Measurements from ENCODE around the gene VGLL1. TPM values are rescaled to one million over a fixed set of nuclear protein-coding genes. Genes with fewer than 3 reads are reported as not detected.

Gene VGLL1
- total and polyA plus RNA-seq, 8 donors = 2.2 to 10.5 (median 8.3) TPM; not detected in 1

DNA sequence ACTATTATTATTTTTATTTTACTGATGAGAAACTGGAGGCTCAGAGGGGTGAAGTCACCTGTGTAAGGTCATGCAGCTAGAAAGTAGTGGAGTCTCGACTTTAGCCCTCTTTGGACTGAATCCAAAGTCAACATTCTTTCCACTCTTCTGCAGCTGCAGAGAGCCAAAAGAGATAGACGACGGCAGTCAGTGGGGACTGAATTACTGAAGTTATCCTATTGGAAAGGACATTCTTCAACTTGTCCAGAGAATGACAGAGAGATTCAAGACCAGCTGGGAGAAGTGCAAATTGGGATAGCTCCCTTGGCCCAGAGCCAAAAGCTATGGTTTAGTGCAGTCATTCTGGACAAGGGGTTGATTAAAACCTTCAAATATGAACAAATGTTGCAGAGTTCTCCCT lies 42.5 kb downstream of the VGLL1 start:
- Histone ChIP-seq H3K9me3 (no peaks in the 10 kb centered on the region), H3K27ac (no peak overlapping the region), H3K36me3 (no peaks in the 10 kb centered on the region), H3K4me3 (no peak overlapping the region), H3K27me3 (no peaks in the 10 kb centered on the region), H3K4me1 (no peaks in the 10 kb centered on the region)
- DNase-seq (no peak), ATAC-seq (no peak)
- TF ChIP-seq, protein P1, sequence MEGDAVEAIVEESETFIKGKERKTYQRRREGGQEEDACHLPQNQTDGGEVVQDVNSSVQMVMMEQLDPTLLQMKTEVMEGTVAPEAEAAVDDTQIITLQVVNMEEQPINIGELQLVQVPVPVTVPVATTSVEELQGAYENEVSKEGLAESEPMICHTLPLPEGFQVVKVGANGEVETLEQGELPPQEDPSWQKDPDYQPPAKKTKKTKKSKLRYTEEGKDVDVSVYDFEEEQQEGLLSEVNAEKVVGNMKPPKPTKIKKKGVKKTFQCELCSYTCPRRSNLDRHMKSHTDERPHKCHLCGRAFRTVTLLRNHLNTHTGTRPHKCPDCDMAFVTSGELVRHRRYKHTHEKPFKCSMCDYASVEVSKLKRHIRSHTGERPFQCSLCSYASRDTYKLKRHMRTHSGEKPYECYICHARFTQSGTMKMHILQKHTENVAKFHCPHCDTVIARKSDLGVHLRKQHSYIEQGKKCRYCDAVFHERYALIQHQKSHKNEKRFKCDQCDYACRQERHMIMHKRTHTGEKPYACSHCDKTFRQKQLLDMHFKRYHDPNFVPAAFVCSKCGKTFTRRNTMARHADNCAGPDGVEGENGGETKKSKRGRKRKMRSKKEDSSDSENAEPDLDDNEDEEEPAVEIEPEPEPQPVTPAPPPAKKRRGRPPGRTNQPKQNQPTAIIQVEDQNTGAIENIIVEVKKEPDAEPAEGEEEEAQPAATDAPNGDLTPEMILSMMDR (IDR thresholded peaks at IDR 0.05) = no peak
- intact Hi-C loops (cut with DNase I) = no loop called here

DNA sequence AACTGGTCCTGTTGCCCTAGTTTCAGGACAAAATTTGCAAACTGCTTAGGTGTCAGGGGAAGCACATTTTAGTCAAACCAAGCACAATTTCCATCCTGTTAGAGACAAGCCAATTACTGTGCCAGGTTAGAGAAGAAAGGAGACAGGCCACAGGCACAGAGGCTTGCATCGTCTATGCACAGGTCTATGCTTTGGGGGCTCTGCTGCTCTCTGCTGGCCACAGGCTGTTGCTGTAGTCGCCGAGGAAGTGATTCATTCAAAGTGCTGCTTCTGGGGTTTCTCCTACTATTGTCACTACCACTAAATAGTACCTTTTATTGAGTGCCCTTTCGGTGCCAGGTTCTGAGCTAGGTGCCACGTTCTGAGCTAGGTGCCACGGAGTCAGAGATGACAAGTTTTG lies 45.5 kb downstream of the VGLL1 start:
- H3K9me3 ChIP-seq = no peaks in the 10 kb centered on the region
- DNase-seq (peak; percentile 13 to 44 (median 34)), ATAC-seq (peak; percentile 94)
- intact Hi-C loops (cut with DNase I) = no loop called here
- H3K27me3 ChIP-seq = no peaks in the 10 kb centered on the region
- H3K4me3 ChIP-seq = no peak overlapping the region
- H3K36me3 ChIP-seq = no peaks in the 10 kb centered on the region
- TF ChIP-seq, protein P1 (IDR thresholded peaks at IDR 0.05) = peak; percentile 41 to 55
- H3K4me1 ChIP-seq = no peaks in the 10 kb centered on the region
- H3K27ac ChIP-seq = no peak overlapping the region

DNA sequence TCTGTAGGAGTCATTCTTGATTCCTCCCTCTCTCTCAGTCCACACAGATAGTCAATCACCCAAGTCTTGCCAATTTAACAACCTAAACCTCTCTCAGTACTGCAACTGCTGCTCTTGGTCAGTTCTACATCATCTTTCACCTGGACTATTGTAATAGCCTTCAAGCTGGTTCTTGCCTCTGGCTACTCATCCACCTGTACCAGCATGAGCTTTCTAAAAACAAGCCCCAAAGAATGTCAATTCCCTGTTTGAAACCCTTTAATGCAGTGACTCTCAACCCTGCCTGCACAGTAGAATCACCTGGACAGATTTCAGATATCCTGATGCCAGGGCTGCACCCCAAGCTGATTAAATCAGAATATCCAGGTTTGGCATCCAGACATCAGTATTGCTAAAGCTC lies 48.3 kb downstream of the VGLL1 start:
- ATAC-seq (no peak), DNase-seq (no peak)
- Histone ChIP-seq H3K27me3 (no peaks in the 10 kb centered on the region), H3K4me3 (no peak overlapping the region), H3K36me3 (no peaks in the 10 kb centered on the region), H3K9me3 (no peaks in the 10 kb centered on the region), H3K27ac (no peak overlapping the region), H3K4me1 (no peaks in the 10 kb centered on the region)
- intact Hi-C loops (cut with DNase I) = no loop called here
- TF ChIP-seq, protein P1 (IDR thresholded peaks at IDR 0.05) = no peak

DNA sequence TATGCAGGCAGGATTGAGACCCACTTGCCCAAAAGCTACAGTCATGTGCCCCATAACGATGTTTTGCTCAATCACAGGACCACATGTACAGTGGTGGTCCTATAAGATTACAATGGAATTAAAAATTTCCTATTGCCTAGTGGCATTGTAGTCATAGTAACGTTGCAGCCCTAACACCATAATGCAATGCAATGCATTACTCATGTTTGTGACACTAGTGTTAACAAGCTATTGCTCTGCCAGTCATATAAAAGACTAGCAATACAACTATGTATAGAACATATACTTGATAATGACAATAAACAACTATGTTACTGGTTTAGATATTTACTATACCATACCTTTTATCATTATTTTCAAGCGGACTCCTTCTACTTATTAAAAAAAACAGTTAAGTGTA lies 50.6 kb downstream of the VGLL1 start:
- ATAC-seq (no peak), DNase-seq (no peak)
- no peak overlapping the region for H3K4me3 ChIP-seq
- no peaks in the 10 kb centered on the region for H3K36me3 ChIP-seq
- H3K27me3 ChIP-seq = no peaks in the 10 kb centered on the region
- TF ChIP-seq, protein P1 (IDR thresholded peaks at IDR 0.05) = no peak
- no peaks in the 10 kb centered on the region for H3K4me1 ChIP-seq
- intact Hi-C loops (cut with DNase I) = no loop called here
- no peak overlapping the region for H3K27ac ChIP-seq
- no peaks in the 10 kb centered on the region for H3K9me3 ChIP-seq

DNA sequence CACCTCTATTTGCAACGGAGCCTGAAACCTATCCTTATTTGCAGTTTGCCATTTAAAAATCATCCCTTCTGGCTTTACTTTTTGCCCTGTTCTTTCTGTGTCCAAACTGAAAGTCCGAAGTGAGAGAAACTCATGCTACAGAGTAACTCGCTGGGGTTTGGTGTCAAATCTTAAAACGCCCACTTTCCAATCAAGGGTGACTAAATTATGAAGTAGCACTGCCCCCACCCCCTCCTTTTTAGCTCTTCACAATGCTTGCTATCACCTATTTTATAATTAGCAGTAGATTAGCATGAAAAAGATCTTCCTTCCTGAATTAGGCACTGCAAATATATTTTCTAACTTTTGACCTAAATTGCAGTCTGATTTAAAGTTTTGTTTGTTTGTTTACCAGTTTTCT lies 52.5 kb downstream of the VGLL1 start:
- Histone ChIP-seq H3K9me3 (no peaks in the 10 kb centered on the region), H3K4me3 (no peak overlapping the region), H3K36me3 (no peaks in the 10 kb centered on the region), H3K27me3 (no peaks in the 10 kb centered on the region), H3K4me1 (no peaks in the 10 kb centered on the region), H3K27ac (no peak overlapping the region)
- TF ChIP-seq, protein P1 (IDR thresholded peaks at IDR 0.05) = no peak
- intact Hi-C loops (cut with DNase I) = no loop called here
- DNase-seq (no peak), ATAC-seq (no peak)

Measured in left lung (tissue), 10 donors.